ENCODE results near the gene NISCH.

NISCH gene

GRCh38 chr3:52446042-52446441 lies 9.4 kb upstream of the NISCH start:
- Histone ChIP-seq H3K36me3 (ENCODE audit: low read depth) (no peaks in the 10 kb centered on the region), H3K4me3 (ENCODE audit: severe bottlenecking) (no peak overlapping the region), H3K27me3 (ENCODE audit: insufficient read depth, poor library complexity, severe bottlenecking) (no peaks in the 10 kb centered on the region), H3K9me3 (ENCODE audit: severe bottlenecking) (no peaks in the 10 kb centered on the region), H3K27ac (ENCODE audit: poor library complexity, severe bottlenecking) (no peak overlapping the region), H3K4me1 (ENCODE audit: insufficient read depth, poor library complexity, severe bottlenecking) (no peaks in the 10 kb centered on the region)
- DNase-seq (ENCODE audit: low spot score) (no peak), ATAC-seq (ENCODE audit: low read depth) (no peak)
- TF ChIP-seq, protein P1, sequence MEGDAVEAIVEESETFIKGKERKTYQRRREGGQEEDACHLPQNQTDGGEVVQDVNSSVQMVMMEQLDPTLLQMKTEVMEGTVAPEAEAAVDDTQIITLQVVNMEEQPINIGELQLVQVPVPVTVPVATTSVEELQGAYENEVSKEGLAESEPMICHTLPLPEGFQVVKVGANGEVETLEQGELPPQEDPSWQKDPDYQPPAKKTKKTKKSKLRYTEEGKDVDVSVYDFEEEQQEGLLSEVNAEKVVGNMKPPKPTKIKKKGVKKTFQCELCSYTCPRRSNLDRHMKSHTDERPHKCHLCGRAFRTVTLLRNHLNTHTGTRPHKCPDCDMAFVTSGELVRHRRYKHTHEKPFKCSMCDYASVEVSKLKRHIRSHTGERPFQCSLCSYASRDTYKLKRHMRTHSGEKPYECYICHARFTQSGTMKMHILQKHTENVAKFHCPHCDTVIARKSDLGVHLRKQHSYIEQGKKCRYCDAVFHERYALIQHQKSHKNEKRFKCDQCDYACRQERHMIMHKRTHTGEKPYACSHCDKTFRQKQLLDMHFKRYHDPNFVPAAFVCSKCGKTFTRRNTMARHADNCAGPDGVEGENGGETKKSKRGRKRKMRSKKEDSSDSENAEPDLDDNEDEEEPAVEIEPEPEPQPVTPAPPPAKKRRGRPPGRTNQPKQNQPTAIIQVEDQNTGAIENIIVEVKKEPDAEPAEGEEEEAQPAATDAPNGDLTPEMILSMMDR (IDR thresholded peaks at IDR 0.05; ENCODE audit: poor library complexity, severe bottlenecking), result no peak

- H3K27ac ChIP-seq (ENCODE audit: poor library complexity, severe bottlenecking), result no peak overlapping the region
- H3K4me3 ChIP-seq (ENCODE audit: severe bottlenecking), result no peak overlapping the region
- DNase-seq (ENCODE audit: low spot score) (no peak), ATAC-seq (ENCODE audit: low read depth) (peak; percentile 41; the same call in 2 of the 3 replicates)
- no peaks in the 10 kb centered on the region for H3K36me3 ChIP-seq (ENCODE audit: low read depth)
- no peaks in the 10 kb centered on the region for H3K9me3 ChIP-seq (ENCODE audit: severe bottlenecking)
- H3K4me1 ChIP-seq (ENCODE audit: insufficient read depth, poor library complexity, severe bottlenecking), result no peaks in the 10 kb centered on the region
- no peaks in the 10 kb centered on the region for H3K27me3 ChIP-seq (ENCODE audit: insufficient read depth, poor library complexity, severe bottlenecking)
- TF ChIP-seq, protein P1 (IDR thresholded peaks at IDR 0.05; ENCODE audit: poor library complexity, severe bottlenecking), result peak; percentile 97
These were observed 8.5 kb upstream of the NISCH start for GRCh38 chr3:52446631-52447511.

DNA sequence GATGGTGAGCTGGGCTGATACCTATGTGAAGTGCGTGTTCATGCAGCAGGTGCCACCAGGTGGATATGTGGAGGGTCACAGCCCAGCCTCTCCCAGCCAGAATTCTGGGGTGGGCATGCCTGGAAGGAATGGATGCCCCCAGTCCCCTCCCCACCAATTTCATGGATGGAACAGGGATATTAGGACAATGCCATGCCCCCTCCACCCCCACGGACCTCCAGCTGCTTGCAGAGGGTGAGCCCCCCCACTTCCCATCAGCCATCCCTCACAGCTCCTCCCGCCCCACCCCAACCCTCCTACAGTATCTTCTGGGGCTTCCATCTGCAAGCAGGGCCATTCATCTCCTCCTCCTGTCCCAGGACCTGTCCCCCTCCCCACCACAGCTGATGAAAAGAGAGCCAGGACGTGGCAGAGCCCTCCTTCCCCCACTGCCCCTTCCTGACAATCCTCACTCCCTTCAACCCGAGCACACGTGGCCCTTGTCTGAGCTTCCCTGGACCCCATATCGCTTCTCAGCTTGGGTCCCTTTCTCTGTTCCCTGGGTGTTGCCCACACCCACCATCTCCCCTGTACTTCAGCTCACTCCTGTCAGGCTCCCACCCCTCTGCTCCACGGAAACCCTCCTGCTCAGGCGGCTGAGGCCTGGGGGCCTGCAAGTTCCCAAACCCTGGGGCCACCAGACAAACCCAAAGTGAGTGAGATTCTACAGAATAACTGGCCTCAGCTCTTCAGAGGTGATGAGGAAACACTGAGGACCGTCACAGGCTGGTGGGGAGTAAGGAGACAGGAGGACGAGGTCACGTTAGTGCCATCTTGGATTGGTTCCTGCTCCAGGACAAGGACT lies 7.7 kb upstream of the NISCH start:
- Histone ChIP-seq H3K36me3 (ENCODE audit: low read depth) (no peaks in the 10 kb centered on the region), H3K9me3 (ENCODE audit: severe bottlenecking) (no peaks in the 10 kb centered on the region), H3K4me3 (ENCODE audit: severe bottlenecking) (no peak overlapping the region), H3K27me3 (ENCODE audit: insufficient read depth, poor library complexity, severe bottlenecking) (no peaks in the 10 kb centered on the region), H3K27ac (ENCODE audit: poor library complexity, severe bottlenecking) (no peak overlapping the region), H3K4me1 (ENCODE audit: insufficient read depth, poor library complexity, severe bottlenecking) (no peaks in the 10 kb centered on the region)
- ATAC-seq (ENCODE audit: low read depth) (no peak), DNase-seq (ENCODE audit: low spot score) (no peak)
- TF ChIP-seq, protein P1 (IDR thresholded peaks at IDR 0.05; ENCODE audit: poor library complexity, severe bottlenecking), result no peak

- Histone ChIP-seq H3K9me3 (ENCODE audit: severe bottlenecking) (no peaks in the 10 kb centered on the region), H3K4me1 (ENCODE audit: insufficient read depth, poor library complexity, severe bottlenecking) (peaks cover 3% of the 10 kb centered on the region)
- TF ChIP-seq, protein P1 (IDR thresholded peaks at IDR 0.05; ENCODE audit: poor library complexity, severe bottlenecking), result no peak
These were observed 4.7 kb upstream of the NISCH start for GRCh38 chr3:52450489-52451236.

More at GRCh38 chr3:52450489-52451236, 4.7 kb upstream of the NISCH start:
- ATAC-seq (ENCODE audit: low read depth), result no peak
- no peak for DNase-seq (ENCODE audit: low spot score)
- Histone ChIP-seq H3K27me3 (ENCODE audit: insufficient read depth, poor library complexity, severe bottlenecking) (no peaks in the 10 kb centered on the region), H3K27ac (ENCODE audit: poor library complexity, severe bottlenecking) (no peak overlapping the region), H3K4me3 (ENCODE audit: severe bottlenecking) (no peak overlapping the region), H3K36me3 (ENCODE audit: low read depth) (no peaks in the 10 kb centered on the region)

Data from RWPE2 (cell line).